ENCODE data around the gene SHC3.

SHC3 gene

GRCh38 chr9:89021154-89021803, 157.3 kb downstream of the SHC3 start:
- Histone ChIP-seq H3K27me3 (ENCODE audit: control insufficient read depth, insufficient read depth, low read length) (no peaks in the 10 kb centered on the region), H3K4me1 (ENCODE audit: control insufficient read depth, insufficient read depth, low read length) (peaks cover 13% of the 10 kb centered on the region), H3K4me3 (ENCODE audit: low read length) (no peak overlapping the region), H3K27ac (ENCODE audit: low read depth, low read length) (peak overlapping the region; percentile 16), H3K9ac (ENCODE audit: low read length) (no peak overlapping the region), H3K36me3 (ENCODE audit: control insufficient read depth, insufficient read depth, low read length) (no peaks in the 10 kb centered on the region)

DNA sequence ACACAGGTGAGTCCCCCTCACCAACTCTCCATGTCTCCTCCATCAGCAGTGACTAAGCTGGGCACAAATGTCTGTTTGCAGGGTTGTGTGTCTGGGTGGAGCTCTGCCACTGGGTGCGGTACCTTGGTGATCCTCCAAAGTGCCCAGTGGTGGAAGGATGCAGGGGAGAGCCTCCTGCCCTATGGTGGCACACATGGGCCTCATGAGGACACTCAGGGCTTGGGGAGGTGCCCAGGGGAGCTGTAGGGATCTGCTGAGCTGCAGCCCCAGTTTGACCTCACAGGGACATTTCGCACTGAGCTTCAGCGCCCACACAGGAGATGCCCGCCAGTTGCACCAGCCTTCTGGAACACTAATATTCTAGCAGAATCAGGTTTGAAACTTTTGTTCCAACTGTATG, 157.9 kb downstream of the SHC3 start:
- H3K4me1 ChIP-seq (ENCODE audit: control insufficient read depth, insufficient read depth, low read length) = peaks cover 13% of the 10 kb centered on the region
- H3K27me3 ChIP-seq (ENCODE audit: control insufficient read depth, insufficient read depth, low read length) = no peaks in the 10 kb centered on the region
- no peak overlapping the region for H3K9ac ChIP-seq (ENCODE audit: low read length)
- H3K4me3 ChIP-seq (ENCODE audit: low read length) = no peak overlapping the region
- no peak overlapping the region for H3K27ac ChIP-seq (ENCODE audit: low read depth, low read length)
- no peaks in the 10 kb centered on the region for H3K36me3 ChIP-seq (ENCODE audit: control insufficient read depth, insufficient read depth, low read length)

DNA sequence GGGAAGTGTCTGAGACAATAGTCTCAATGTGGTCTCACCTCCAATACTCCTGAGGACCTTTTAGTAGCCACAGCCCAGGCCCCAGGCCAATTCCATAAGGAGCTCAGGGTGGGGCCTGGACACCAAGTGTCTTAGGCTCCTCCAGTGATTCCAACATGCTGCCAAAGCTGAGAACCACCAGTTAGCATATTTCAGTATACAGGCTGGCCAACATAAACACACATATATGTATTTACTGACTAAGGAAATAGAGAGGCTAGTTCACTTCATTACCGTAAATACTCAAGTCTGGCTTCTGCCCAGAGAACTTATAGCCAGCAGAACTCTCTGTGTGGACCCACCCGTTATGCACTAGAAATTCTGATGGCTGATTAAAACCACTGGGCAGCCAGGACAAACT, 163.3 kb downstream of the SHC3 start:
- no peaks in the 10 kb centered on the region for H3K36me3 ChIP-seq (ENCODE audit: control insufficient read depth, insufficient read depth, low read length)
- no peak overlapping the region for H3K9ac ChIP-seq (ENCODE audit: low read length)
- H3K27me3 ChIP-seq (ENCODE audit: control insufficient read depth, insufficient read depth, low read length) = no peaks in the 10 kb centered on the region
- no peaks in the 10 kb centered on the region for H3K4me1 ChIP-seq (ENCODE audit: control insufficient read depth, insufficient read depth, low read length)
- no peak overlapping the region for H3K4me3 ChIP-seq (ENCODE audit: low read length)
- no peak overlapping the region for H3K27ac ChIP-seq (ENCODE audit: low read depth, low read length)

GRCh38 chr9:89014153-89014552, 164.5 kb downstream of the SHC3 start:
- no peaks in the 10 kb centered on the region for H3K4me1 ChIP-seq (ENCODE audit: control insufficient read depth, insufficient read depth, low read length)
- H3K36me3 ChIP-seq (ENCODE audit: control insufficient read depth, insufficient read depth, low read length) = no peaks in the 10 kb centered on the region
- H3K27me3 ChIP-seq (ENCODE audit: control insufficient read depth, insufficient read depth, low read length) = no peaks in the 10 kb centered on the region
- no peak overlapping the region for H3K27ac ChIP-seq (ENCODE audit: low read depth, low read length)
- no peak overlapping the region for H3K4me3 ChIP-seq (ENCODE audit: low read length)
- no peak overlapping the region for H3K9ac ChIP-seq (ENCODE audit: low read length)

DNA sequence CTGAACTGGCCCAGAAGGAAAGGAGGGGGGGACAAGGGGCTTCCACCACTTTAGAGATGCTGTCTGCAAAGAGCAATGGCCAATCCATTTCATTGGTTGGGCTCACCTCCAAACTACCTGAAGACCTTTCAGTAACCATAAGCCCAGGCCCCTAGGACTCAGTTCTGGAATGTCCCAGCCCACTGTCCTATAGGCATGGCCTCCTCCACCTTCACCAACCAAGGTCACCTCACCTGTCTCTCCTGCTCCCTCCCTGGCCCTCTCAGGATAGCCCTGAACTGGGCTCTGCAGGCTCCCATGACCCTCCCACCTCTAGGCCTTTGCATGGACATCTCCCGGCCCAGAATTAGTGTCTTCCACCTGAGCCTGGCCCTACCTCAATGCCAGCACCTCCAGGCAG, 165.0 kb downstream of the SHC3 start:
- Histone ChIP-seq H3K36me3 (ENCODE audit: control insufficient read depth, insufficient read depth, low read length) (no peaks in the 10 kb centered on the region), H3K27ac (ENCODE audit: low read depth, low read length) (no peak overlapping the region), H3K27me3 (ENCODE audit: control insufficient read depth, insufficient read depth, low read length) (no peaks in the 10 kb centered on the region), H3K4me3 (ENCODE audit: low read length) (no peak overlapping the region), H3K4me1 (ENCODE audit: control insufficient read depth, insufficient read depth, low read length) (no peaks in the 10 kb centered on the region), H3K9ac (ENCODE audit: low read length) (no peak overlapping the region)

DNA sequence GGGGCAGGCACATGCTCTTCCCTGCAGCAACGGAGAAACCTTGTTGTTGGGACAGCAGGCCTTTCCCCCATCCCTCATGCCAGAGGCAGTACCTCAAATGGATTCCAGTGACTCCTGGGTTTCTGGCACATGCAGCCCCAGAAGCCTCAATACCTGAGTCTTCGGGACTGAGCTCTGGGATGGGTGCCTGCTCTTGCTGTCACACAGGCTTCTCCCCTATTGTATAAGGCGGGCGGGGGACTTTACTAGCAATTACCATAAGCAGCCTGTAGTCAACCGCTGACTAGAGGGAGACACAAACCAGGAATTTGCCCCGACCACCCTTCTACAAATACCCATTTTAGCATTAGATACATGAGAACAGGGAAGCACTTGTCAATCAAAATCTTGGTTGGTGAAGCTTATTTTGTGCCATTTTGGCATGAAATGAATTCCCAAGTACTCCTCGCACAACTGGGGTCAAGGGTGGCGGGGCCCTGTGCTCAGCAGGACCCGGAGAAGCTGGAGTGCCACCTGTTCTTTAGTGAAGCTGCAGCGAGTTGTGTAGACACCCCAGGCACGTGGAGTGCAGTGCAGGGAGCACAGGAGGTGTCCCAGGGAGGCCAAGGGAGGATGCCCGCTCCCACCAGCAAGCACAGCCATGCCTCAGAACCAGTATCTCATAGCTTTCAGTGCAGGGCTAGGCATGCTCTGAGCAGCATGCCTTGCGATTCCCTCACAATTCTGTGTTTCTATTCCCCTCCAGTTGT, 166.2 kb downstream of the SHC3 start:
- Histone ChIP-seq H3K4me1 (ENCODE audit: control insufficient read depth, insufficient read depth, low read length) (no peaks in the 10 kb centered on the region), H3K36me3 (ENCODE audit: control insufficient read depth, insufficient read depth, low read length) (no peaks in the 10 kb centered on the region), H3K4me3 (ENCODE audit: low read length) (no peak overlapping the region), H3K27ac (ENCODE audit: low read depth, low read length) (no peak overlapping the region), H3K27me3 (ENCODE audit: control insufficient read depth, insufficient read depth, low read length) (no peaks in the 10 kb centered on the region), H3K9ac (ENCODE audit: low read length) (no peak overlapping the region)

GRCh38 chr9:89011683-89012082, 166.9 kb downstream of the SHC3 start:
- Histone ChIP-seq H3K27ac (ENCODE audit: low read depth, low read length) (no peak overlapping the region), H3K36me3 (ENCODE audit: control insufficient read depth, insufficient read depth, low read length) (no peaks in the 10 kb centered on the region), H3K9ac (ENCODE audit: low read length) (no peak overlapping the region), H3K4me1 (ENCODE audit: control insufficient read depth, insufficient read depth, low read length) (no peaks in the 10 kb centered on the region), H3K27me3 (ENCODE audit: control insufficient read depth, insufficient read depth, low read length) (no peaks in the 10 kb centered on the region), H3K4me3 (ENCODE audit: low read length) (no peak overlapping the region)

DNA sequence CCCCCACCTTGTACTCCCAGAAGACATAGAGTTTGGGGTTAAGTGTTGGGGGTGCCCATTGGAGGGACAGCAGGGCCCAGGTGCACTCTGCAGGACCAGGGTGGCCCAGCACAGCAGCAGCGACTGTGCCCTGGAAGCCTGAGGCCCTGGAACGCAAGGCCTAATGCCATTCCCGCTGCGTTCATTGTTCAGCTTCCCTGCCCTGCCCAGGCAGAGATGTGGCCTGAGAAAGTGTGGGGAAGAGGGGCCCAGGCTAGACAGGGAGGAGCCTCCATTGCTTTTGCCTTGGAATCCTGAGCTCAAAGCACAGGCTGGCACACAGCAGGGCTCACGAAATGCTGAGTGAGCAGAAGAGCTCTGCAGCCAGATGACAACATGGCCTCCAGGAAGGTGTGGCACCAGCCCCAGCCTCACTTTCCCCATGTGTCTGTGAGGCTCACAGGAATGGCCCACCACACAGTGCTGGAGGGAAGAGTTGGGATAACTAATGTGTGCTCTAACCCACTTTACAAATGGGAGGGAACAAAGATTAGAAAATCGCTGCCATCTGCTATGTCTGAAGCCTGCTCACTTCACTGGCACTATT, 168.0 kb downstream of the SHC3 start:
- Histone ChIP-seq H3K4me3 (ENCODE audit: low read length) (no peak overlapping the region), H3K4me1 (ENCODE audit: control insufficient read depth, insufficient read depth, low read length) (no peaks in the 10 kb centered on the region), H3K27ac (ENCODE audit: low read depth, low read length) (no peak overlapping the region), H3K27me3 (ENCODE audit: control insufficient read depth, insufficient read depth, low read length) (no peaks in the 10 kb centered on the region), H3K36me3 (ENCODE audit: control insufficient read depth, insufficient read depth, low read length) (no peaks in the 10 kb centered on the region), H3K9ac (ENCODE audit: low read length) (no peak overlapping the region)

DNA sequence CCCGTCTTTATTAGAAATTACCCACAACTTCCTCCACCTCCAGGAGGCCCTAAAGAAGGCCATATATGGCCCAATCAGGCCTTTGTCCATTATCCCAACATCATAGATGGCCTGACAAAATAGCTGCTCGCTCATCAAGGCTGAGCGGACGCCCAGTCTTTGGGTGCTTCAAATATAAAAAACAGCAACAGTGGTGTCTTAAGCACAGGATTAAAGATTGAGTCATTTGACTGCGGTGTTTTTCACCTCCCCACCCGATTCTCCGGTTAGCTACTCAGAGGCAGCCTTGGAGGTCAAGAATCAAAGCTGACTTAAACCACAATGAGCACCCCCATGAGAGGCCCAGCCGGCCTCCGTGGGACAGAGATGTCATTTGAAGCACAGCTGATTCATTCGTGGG, 168.6 kb downstream of the SHC3 start:
- Histone ChIP-seq H3K36me3 (ENCODE audit: control insufficient read depth, insufficient read depth, low read length) (no peaks in the 10 kb centered on the region), H3K4me1 (ENCODE audit: control insufficient read depth, insufficient read depth, low read length) (no peaks in the 10 kb centered on the region)

DNA sequence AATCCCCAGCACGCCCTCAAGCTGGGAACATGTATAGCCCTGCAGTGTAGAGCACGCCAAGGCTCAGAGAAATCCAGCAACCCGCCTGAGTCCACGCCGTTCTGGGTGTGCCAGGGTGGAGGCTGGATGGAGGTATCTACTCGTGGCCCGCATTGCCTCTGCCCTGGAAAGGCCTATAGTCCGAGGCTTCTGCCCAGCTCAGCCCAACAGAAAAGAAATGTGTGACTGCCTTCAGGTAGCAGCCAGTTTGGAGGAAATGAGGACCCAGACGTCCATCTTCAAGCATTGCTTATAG, 169.1 kb downstream of the SHC3 start:
- H3K4me3 ChIP-seq (ENCODE audit: low read length) = no peak overlapping the region
- H3K27ac ChIP-seq (ENCODE audit: low read depth, low read length) = no peak overlapping the region
- no peaks in the 10 kb centered on the region for H3K36me3 ChIP-seq (ENCODE audit: control insufficient read depth, insufficient read depth, low read length)
- no peaks in the 10 kb centered on the region for H3K4me1 ChIP-seq (ENCODE audit: control insufficient read depth, insufficient read depth, low read length)
- no peaks in the 10 kb centered on the region for H3K27me3 ChIP-seq (ENCODE audit: control insufficient read depth, insufficient read depth, low read length)
- no peak overlapping the region for H3K9ac ChIP-seq (ENCODE audit: low read length)

More for the DNA sequence above, 168.6 kb downstream of the SHC3 start:
- H3K9ac ChIP-seq (ENCODE audit: low read length) = no peak overlapping the region
- no peak overlapping the region for H3K4me3 ChIP-seq (ENCODE audit: low read length)
- H3K27ac ChIP-seq (ENCODE audit: low read depth, low read length) = no peak overlapping the region
- H3K27me3 ChIP-seq (ENCODE audit: control insufficient read depth, insufficient read depth, low read length) = no peaks in the 10 kb centered on the region

DNA sequence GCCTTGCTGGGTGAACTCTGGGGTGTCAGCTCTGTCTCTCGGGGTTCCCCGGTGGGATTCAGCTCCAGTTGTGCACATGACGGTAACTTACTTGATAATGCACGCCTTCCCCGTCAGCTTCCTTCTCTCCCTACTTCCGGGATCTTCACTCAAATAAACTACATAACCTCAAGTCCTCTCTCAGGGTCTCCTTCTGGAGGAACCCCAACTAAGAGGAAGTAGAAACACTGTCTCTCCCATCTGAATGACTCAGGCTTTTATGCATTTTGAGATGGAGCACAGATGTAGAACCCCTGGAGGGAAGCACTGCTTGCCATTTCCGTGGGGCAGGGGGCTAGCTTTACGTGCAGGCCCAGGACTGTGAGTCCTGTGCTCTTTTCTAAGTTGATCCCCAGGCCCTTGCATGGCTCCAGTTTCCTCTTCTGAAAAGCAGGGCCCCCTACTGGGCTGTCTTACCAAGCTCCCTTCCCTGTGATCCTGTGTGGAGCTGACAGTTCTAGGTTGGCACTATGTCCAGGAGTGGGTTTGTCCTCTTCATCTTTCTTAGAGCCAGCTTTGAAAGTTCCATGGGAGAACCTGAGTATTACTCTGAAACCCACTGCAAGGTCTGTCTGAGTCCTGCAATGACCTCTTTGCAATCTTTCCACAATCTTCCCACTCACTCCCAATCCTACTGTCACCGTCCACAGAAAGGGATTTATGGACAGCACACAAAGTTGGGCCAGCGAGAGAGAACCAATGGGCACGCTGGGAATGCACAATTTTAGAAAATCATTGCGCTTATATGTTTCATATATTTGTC, 169.7 kb downstream of the SHC3 start:
- H3K4me3 ChIP-seq (ENCODE audit: low read length) = no peak overlapping the region
- H3K36me3 ChIP-seq (ENCODE audit: control insufficient read depth, insufficient read depth, low read length) = no peaks in the 10 kb centered on the region
- no peaks in the 10 kb centered on the region for H3K4me1 ChIP-seq (ENCODE audit: control insufficient read depth, insufficient read depth, low read length)
- H3K9ac ChIP-seq (ENCODE audit: low read length) = no peak overlapping the region
- no peaks in the 10 kb centered on the region for H3K27me3 ChIP-seq (ENCODE audit: control insufficient read depth, insufficient read depth, low read length)
- H3K27ac ChIP-seq (ENCODE audit: low read depth, low read length) = no peak overlapping the region

DNA sequence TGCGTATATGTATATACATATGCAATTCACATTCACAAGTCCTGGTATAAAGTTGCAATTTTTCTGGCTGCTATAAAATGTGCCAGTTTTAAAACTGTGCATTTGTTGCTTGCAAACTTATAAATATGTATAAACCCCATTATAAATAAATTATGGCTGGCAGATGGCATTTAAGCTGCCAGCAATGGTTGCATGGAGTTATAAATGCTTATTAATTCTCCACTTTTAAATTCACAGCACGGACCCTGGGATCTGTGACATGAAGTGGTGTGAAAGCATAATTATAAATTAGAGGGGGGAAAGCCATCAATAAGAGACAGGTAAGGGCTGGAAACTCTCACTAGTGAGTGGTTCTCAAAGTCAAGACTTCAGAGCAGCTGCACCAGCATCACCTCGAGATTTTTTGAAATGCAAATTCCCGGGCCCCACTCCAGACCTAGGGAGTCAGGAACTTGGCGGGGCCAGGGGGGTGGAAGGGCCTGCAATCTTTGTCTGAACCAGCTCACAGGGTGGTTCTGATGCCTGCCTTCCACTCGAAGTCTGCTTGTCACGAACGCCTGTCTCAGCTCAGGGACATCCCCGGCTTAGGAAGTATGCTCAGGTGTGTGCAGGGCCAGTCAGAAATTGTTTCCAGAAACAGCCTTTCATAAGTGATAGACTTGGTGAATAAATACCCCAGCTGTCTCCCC, 170.4 kb downstream of the SHC3 start:
- Histone ChIP-seq H3K9ac (ENCODE audit: low read length) (no peak overlapping the region), H3K27ac (ENCODE audit: low read depth, low read length) (no peak overlapping the region), H3K4me3 (ENCODE audit: low read length) (no peak overlapping the region), H3K27me3 (ENCODE audit: control insufficient read depth, insufficient read depth, low read length) (no peaks in the 10 kb centered on the region), H3K36me3 (ENCODE audit: control insufficient read depth, insufficient read depth, low read length) (no peaks in the 10 kb centered on the region), H3K4me1 (ENCODE audit: control insufficient read depth, insufficient read depth, low read length) (no peaks in the 10 kb centered on the region)
